GM21786 (cell line): ENCODE results near the gene NKD1.

ENCODE experiments used
- ATAC-seq: cut with Tn5 transposase; IDR thresholded peaks from one replicate; pipeline ENCODE4 v1.9.1; 2021; ENCODE audit not compliant: unreplicated experiment

NKD1 gene

DNA sequence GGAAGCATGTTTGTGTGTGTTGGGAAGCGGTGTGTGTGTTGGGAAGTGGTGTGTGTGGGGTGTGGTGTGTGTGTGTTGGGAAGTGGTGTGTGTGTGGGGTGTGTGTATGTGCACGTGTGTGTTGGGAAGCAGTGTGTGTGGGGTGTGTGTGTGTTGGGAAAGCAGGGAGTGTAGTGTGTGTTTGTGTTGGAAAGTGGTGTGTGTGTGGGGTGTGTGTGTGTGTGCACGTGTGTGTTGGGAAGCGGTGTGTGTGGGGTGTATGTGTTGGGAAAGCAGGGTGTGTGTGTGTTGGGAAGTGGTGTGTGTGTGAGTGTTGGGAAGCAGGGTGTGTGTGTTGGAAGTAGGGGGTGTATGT is 144.4 kb downstream of the NKD1 start:
- ATAC-seq = no peak

DNA sequence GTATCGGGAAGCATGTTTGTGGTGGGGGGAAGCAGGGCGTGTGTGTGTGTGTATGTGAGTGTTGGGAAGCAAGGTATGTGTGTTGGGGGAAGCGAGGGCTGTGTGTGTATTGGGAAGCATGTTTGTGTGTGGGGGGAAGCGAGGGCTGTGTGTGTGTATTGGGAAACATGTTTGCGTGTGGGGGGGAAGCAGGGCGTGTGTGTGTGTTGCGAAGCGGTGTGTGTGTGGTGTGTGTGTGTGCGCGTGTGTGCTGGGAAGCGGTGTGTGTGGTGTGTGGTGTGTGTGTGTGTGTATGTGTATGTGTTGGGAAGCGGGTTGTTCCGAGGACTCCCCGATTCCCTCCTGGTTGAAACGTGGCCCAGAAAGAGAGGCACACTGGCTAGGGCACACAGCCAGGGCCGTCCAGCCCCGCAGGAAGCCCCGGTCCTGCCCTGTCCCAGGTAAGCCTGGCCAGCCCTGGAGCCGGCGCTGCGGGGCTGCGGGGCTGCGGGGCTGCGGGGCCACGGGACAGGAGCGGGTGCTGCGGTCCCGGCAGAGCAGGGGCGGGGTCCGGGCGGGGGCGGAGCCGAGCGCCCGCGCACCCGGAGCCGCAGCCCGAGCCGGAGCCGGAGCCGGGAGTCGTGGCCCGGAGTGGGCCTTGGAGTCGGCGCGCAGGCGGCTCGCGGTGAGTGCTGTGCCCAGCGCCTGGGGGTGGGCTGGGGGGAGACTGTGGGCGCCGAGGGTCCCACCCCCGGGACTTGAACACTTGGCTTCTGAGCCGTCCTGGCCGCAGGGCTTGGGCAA is 145.0 kb downstream of the NKD1 start, which contains the start of gene NOD2:
Gene NOD2 (plus strand): TSS at position 608 of the 783 bp plus-strand sequence. CDS start 5,890 bp downstream, outside the sequence.
- no peak for ATAC-seq

DNA sequence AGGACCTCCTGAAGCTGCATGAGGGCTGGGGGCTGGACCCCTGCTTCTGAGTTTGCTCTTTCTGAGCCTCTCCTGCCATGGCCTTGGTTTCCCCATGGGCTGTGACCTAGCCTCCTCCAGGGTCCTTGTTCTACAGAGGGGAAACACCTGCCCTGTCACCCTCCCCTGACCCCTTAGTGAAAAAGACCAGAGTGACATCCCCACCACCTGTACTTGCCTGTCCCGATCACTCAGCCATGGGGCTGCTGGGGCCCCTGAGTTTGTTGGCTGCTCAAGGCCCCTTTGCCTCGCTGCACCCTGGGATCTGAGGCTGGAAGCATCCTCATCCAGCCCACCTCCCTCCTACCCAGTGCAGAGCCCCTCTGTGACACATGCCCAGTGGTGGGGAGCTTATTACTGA is 146.0 kb downstream of the NKD1 start:
- peak; percentile 19 for ATAC-seq

DNA sequence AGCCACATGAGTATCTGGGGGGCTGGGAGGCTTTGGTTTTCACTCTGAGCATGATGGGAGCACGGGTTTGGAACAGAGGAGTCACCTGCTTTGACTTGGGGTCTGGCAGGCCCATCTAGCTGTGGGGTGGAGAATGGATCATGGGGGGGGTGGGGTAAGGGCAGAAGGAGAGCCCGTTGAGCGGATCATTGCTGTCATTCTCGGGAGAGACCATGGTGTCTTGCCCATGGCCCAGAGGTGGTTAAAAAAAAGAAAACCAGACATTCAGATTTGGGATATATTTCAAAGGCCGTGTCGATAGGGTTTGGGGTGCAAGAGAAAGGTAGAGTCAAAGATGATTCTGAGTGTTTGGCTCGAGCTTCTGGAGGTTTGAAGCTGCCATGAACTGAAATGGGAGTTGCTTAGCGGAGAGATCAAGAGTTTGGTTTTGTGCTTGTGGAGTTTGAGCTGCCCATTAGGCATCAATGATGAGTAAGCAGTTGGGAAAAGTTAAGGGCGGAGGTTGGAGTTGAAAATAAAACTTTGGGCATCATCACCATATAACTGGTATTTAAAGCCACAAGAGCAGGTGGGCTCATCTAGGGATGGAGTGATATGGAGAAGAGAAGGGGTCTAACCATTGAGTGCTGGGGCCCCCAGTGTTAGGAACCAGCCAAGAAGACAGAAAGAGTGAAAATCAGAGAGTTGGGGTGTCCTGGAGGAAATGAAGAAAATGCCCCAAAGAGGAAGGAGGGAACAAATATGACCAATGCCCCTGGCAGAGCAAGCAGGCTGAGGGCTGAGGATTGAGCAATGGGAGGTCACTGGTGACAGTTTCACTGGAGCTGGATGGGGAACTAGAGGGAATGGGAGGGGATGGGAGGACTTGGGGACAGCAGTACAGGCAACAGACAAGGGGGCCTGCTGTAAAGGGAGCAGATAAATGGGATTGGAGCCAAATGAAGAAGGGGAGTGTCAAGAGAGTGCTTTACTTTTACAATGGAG is 147.1 kb downstream of the NKD1 start:
- no peak for ATAC-seq

DNA sequence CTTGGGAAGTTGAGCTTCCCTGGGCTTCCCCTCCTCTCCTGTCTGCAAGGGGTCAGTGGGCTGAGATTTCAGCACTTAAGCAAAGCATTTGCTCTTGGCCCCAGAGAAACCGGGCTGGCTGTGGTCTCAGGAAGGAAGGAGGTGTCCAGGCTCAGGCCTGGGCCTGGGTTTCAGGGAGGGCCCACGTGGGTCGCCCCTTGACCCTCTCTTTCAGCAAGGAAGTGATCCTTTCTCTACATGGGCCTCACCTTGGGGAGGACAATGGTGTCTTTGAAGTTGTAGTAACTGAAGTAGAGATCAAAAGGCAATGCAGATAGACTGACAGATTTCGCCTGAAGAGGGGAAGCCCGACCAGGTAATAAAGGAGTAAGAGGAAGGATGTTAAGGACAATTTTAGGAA is 147.9 kb downstream of the NKD1 start:
- ATAC-seq = no peak

DNA sequence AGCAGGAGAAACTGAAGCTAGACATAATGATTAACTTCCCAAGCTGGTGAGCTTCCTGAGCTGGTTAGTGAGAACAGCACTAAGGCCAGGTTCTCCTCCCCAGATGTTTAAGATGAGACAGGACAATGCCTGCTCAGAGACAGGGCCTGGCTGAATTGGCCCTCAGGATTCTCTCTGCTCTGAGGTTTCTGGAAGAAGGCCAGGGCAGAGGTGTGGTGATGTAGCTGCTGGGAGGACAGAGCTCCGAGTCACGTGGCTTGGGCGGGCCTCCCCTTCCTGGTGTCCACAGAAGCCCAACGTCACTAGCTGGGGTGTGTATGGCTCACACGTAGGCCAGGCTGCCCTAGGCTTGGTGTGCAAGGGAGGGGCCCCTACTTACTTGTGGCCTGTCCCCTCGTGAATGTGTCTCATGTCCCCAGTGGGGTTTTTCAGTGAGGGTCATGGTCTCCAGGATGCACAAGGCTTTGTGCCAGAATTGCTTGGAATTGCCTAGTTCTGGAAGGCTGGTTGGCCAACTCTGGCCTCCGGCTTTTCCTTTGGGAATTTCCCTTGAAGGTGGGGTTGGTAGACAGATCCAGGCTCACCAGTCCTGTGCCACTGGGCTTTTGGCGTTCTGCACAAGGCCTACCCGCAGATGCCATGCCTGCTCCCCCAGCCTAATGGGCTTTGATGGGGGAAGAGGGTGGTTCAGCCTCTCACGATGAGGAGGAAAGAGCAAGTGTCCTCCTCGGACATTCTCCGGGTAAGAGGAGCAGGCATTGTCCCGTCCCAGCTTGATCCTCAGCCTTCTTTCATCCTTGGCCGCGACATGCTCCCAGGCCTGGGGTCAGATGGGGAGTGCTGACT is 148.6 kb downstream of the NKD1 start:
- peak; percentile 67 for ATAC-seq

DNA sequence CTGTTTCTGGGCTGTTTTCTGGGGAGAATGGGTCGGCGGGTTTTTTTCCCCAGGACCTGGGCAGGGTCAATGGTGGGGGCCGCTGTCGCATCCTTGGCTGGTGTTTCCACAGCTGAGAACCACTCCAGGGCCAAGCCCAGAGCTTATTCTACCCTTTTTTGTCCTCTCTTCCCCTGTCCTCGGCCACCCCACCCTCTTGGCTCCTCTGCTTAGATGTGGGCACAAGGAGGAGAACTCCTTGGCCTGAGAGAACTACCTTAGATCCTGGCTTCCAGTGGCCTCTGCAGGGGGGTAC is 149.2 kb downstream of the NKD1 start:
- ATAC-seq = no peak

DNA sequence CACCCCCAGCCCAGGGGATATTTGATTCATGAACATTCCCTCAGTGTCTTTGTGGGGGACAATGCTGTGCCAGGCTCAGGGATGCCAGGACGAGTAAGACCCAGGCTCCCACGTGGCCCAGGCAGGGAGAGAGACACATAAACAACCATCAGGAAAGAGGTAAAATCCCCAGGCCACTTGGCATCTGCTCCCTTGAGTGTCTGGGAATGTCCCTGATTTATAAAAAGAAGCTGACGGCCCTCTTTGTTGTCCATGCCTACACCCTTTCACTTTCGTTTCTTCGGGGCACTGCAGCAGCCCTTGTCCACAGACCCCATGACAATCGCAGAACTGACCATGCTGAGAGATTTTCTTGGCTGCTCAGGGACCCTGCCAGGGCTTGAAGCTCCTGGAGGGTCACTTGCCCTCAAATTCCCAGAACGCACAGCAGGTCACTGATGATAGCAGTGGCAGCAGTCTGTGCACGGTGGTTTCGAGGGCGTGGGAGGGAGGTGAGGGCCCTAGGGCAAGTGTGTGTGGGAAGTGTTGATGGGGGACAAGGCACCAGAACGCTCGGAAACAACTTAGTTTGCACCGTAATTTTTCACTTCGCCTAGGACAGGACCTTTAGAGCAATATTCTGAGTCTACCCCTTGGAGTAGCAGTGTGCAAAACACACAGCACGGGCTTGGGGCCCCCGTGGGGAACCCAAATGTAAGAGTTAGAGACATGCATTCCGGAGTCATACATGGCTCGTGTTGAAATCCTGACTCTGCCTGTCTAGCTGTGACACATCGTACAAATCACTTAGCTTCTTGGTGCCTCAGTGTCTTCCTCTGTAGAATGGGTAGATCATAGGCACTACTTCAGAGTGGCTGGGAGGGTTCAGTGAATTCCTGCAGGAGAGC is 149.9 kb downstream of the NKD1 start:
- peak; percentile 41 for ATAC-seq
